ENCODE data around the gene OR6B2. TPM values are rescaled to one million over a fixed set of nuclear protein-coding genes. Genes with fewer than 3 reads are reported as not detected.
A peak's percentile ranks its signal among the peaks of the same experiment; 100 is the strongest.

Gene OR6B2
- total RNA-seq, 2 experiments from 2014 or later: not detected

DNA sequence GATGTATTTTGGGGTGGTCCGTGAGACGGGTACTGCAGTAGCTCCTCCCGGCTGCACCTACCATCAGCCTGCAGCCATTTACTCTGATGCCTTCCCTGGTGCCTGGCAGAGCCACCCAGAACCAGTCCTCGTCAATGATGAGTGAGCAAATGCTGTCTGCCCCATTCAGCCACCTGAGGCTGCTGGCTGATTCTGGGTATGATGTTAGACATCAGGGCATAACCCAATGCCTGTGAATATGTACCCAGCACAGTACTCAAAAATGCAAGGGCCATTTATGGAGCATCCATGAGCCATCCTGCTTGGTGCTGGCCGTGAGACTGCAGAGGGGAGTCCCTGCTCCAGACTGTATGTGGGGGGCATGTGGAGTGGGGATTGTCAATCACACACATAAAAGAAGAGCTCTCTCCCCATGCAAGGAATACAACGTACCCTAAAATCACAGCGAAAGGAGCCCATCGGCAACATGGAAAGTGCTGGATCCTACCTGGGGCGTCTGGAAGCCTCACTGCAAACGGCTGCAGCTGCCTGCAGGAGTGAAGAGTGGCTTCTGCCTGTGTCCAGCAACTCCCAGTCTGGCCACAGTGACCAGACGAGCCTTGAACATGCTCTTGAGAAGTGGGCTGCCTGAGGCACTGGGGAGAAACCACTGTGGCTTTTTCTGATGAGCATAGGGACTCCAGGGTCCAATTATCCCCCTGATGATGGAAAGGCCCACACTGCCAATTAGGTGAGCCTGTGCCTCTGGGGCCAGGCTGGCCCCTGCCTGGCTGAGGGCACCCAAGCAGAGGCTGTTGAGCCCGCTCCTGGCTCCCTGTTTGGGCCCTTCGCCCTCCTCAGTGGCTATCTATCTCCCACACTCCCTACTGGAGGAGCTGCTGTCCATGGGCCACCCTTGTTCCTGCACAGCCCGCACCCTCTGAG is 2.4 kb upstream of the OR6B2 start:
- POLR2A ChIA-PET: no interaction called here
- Mint-ChIP-seq H3K27me3 (peaks cover 31% of the 10 kb centered on the region), H3K9me3 (no peaks in the 10 kb centered on the region), H3K4me3 (no peak overlapping the region), H3K27ac (no peak overlapping the region), H3K36me3 (ENCODE audit: low read depth) (no peaks in the 10 kb centered on the region), H3K4me1 (ENCODE audit: low read depth) (no peaks in the 10 kb centered on the region)
- DNase-seq (no peak), ATAC-seq (no peak)
- intact Hi-C loops (cut with micrococcal nuclease): no loop called here
- CTCF ChIA-PET: no interaction called here
- TF ChIP-seq, protein P1, sequence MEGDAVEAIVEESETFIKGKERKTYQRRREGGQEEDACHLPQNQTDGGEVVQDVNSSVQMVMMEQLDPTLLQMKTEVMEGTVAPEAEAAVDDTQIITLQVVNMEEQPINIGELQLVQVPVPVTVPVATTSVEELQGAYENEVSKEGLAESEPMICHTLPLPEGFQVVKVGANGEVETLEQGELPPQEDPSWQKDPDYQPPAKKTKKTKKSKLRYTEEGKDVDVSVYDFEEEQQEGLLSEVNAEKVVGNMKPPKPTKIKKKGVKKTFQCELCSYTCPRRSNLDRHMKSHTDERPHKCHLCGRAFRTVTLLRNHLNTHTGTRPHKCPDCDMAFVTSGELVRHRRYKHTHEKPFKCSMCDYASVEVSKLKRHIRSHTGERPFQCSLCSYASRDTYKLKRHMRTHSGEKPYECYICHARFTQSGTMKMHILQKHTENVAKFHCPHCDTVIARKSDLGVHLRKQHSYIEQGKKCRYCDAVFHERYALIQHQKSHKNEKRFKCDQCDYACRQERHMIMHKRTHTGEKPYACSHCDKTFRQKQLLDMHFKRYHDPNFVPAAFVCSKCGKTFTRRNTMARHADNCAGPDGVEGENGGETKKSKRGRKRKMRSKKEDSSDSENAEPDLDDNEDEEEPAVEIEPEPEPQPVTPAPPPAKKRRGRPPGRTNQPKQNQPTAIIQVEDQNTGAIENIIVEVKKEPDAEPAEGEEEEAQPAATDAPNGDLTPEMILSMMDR (IDR thresholded peaks at IDR 0.05): no peak

DNA sequence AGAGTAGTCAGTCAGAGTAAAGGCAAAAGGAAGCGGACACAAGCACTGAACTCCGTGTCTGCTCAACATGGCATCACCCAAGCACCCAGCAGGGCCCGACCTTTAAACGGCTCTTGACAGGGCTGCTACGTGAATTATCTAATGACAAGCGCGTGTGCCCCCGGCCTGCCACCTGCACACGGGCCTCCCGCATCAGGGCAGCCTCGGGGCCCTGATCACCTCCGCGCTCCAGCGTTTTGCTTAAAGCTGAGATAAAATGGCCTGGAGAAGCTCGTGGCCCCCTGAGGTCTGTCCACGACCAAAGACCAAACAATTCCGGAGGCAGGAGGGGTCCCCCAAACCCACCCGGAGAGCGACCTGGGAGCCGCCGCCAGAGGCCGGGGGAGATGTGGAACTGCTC is 5.5 kb downstream of the OR6B2 start:
- DNase-seq: peak; percentile 48
- Mint-ChIP-seq H3K4me3 (peak overlapping the region; percentile 97), H3K9me3 (no peaks in the 10 kb centered on the region), H3K27me3 (peaks cover 1% of the 10 kb centered on the region), H3K4me1 (ENCODE audit: low read depth) (peaks cover 17% of the 10 kb centered on the region), H3K27ac (peak overlapping the region; percentile 96), H3K36me3 (ENCODE audit: low read depth) (peaks cover 20% of the 10 kb centered on the region)
- POLR2A ChIA-PET: interaction anchor here (0.6 to 2.3 kb wide), 10 partner anchors 8 to 1697 kb away, joined by 3 to 10 read pairs (median 3); no protein-coding TSS in a partner anchor
- TF ChIP-seq, protein P1 (IDR thresholded peaks at IDR 0.05): no peak
- intact Hi-C loops (cut with micrococcal nuclease): no loop called here
- CTCF ChIA-PET: interaction anchor here (0.7 to 1.7 kb wide), 2 partner anchors 12 to 33 kb away, joined by 3 to 5 read pairs; no protein-coding TSS in a partner anchor
- peak; percentile 52 for ATAC-seq

DNA sequence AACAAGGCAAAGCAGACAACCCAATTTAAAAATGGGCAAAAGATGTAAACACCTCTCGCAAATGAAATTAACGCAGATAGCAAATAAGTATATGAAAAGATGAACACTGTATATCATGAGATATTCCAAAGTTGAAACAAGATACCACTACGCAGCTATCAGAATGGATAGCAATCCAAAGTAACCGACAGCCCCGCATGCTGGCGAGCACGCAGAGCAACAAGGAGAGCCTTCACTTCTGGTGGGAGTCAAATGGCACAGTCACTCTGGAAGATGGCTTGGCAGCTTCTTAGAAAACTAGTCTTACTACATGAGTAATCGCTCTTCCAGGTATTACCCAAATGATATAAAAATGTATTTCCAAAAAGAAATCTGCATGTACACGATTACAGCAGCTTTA is 6.4 kb downstream of the OR6B2 start:
- Mint-ChIP-seq H3K27me3 (peaks cover 1% of the 10 kb centered on the region), H3K27ac (peak overlapping the region; percentile 96), H3K4me1 (ENCODE audit: low read depth) (peaks cover 17% of the 10 kb centered on the region), H3K36me3 (ENCODE audit: low read depth) (peaks cover 25% of the 10 kb centered on the region), H3K4me3 (peak overlapping the region; percentile 97), H3K9me3 (no peaks in the 10 kb centered on the region)
- ChIA-PET POLR2A (interaction anchor here (0.7 kb wide), 1 partner anchor 20 kb away, joined by 3 read pairs; no protein-coding TSS in a partner anchor), CTCF (interaction anchor here (1.0 to 1.5 kb wide), 2 partner anchors 11 to 14 kb away, joined by 3 to 4 read pairs; no protein-coding TSS in a partner anchor)
- TF ChIP-seq, protein P1 (IDR thresholded peaks at IDR 0.05): no peak
- ATAC-seq (no peak), DNase-seq (peak; percentile 8)
- intact Hi-C loops (cut with micrococcal nuclease): no loop called here

DNA sequence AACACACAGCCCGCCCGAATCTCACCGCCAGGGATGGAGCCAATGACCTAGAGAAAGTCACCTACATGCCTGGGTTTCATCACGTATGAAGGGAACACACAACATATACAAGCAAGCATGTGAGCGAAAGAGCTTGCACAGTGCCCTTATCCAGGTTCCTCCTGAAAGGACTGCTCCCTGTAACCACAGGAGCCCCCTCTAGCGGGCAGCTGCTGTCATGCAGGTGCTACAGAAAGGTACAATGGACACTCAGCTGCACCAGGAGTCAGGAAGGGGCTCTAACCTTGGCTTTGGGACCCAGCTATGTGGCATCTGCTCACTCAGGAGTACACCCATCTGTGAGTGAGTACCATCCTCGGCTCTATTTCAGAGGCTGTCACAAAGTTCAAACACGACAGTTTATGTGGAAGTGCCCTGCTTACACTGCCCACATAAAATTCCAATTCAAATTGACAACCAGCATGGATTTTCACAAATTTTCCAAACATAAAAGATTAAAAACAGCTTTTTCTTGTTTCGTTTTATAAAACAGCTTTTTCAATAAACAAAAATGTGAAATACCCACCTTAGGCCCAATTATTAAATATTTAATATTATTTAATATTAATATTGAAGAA is 8.6 kb downstream of the OR6B2 start:
- Mint-ChIP-seq H3K4me1 (ENCODE audit: low read depth) (peaks cover 20% of the 10 kb centered on the region), H3K9me3 (no peaks in the 10 kb centered on the region), H3K27ac (no peak overlapping the region), H3K36me3 (ENCODE audit: low read depth) (peaks cover 43% of the 10 kb centered on the region), H3K4me3 (no peak overlapping the region), H3K27me3 (no peaks in the 10 kb centered on the region)
- DNase-seq: peak; percentile 83
- peak; percentile 47 for ATAC-seq
- TF ChIP-seq, protein P1 (IDR thresholded peaks at IDR 0.05): peak; percentile 70
- ChIA-PET POLR2A (interaction anchor here (1.1 kb wide), 1 partner anchor 9 kb away, joined by 3 read pairs; no protein-coding TSS in a partner anchor), CTCF (interaction anchor here (0.6 to 2.4 kb wide), 15 partner anchors 9 to 122 kb away, joined by 3 to 27 read pairs (median 3); no protein-coding TSS in a partner anchor)
- intact Hi-C loops (cut with micrococcal nuclease): no loop called here
